GM18861 (cell line): ENCODE data around the gene OR51S1.
"Not testable (repeated sequence)": the region's sequence is repeated elsewhere in the genome, so short reads cannot be mapped to it uniquely, and the experiment has no call there.

Experiments used
- ATAC-seq: cut with Tn5 transposase; IDR thresholded peaks from one replicate; pipeline ENCODE4 v1.9.1; 2021; ENCODE audit not compliant: unreplicated experiment

Gene OR51S1

DNA sequence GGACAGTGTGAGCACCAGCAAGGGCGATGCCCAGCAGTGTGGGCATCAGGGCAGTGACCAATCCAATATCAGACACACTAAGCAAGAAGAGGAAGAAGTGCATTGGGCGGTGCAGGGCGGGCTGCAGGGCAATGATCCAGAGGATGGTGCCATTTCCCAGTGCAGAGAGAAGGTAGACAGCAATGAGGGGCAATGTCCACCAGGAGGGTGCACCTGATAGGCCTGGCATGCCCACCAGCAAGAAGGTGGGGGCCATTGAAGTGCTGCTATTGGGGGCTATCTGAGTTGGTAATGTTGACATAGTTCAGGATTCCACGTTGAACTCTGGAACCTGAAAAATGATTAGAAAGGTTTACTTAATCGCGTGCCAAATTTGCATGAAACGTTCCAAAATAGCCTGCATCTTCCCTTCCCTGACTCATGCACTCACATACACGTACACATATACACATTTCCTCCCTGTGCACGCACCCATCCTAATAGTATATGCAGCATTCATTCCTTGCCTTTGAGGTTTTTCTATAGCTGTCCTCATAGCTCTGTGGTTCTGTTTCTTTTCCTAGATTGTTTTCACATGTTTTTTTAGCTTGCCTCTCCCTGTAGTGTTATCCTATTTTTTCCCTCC, at the start of gene OR51S1:
OR51S1 (minus strand) TSS at position 301 of the 625 bp plus-strand sequence; CDS start at position 301, 0 bp downstream.
- ATAC-seq: no peak

GRCh38 chr11:4891996-4892640, 43.1 kb upstream of the OR51S1 start:
- no peak for ATAC-seq

- no peak for ATAC-seq
Measured at GRCh38 chr11:4890279-4890678, 41.3 kb upstream of the OR51S1 start.

DNA sequence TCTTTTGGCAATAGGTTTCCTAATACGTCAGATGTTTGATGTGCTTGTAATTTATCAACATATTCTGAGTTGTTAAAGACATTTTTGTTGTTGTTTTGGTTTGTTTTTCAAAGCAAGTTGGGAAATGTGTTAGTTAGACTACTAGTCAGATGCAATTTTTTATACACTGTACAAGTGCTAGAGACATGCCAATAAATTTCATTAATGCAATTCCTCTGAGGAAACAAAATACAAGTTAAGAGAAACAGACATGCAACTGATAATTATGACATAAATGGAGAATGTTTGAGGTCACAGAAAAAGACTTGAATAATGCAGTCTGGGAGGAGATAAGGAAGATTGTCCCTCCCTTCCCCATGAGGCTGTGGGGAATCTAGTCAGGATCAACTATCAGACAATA, 38.6 kb upstream of the OR51S1 start:
- ATAC-seq: no peak

DNA sequence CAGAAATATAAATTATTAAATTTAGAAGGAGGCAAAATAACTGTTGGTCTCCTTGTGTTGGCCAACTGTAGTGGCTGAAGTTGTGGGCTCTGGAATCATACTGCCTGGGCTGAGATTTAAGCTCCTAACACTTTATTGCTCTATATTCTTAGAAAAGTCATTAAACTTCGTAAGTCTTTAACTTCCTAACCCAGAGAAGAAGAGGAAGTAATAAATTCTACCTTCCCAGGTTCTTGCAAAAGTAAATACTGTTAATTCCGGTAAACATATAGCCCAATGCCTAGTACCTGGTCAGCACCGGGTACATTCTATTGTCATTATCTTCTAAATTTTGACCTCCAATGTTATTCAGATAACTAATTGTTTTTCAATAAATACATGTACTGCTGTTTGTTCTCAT, 37.2 kb upstream of the OR51S1 start:
- no peak for ATAC-seq

- no peak for ATAC-seq
Measured at GRCh38 chr11:4884361-4884760, 35.4 kb upstream of the OR51S1 start.

GRCh38 chr11:4882543-4882942, 33.5 kb upstream of the OR51S1 start:
- ATAC-seq: no peak

DNA sequence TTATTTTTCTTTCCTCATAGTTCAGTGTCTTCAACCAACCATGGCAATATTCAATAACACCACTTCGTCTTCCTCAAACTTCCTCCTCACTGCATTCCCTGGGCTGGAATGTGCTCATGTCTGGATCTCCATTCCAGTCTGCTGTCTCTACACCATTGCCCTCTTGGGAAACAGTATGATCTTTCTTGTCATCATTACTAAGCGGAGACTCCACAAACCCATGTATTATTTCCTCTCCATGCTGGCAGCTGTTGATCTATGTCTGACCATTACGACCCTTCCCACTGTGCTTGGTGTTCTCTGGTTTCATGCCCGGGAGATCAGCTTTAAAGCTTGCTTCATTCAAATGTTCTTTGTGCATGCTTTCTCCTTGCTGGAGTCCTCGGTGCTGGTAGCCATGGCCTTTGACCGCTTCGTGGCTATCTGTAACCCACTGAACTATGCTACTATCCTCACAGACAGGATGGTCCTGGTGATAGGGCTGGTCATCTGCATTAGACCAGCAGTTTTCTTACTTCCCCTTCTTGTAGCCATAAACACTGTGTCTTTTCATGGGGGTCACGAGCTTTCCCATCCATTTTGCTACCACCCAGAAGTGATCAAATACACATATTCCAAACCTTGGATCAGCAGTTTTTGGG, 33.0 kb upstream of the OR51S1 start, which contains the start of gene OR51T1:
OR51T1 (plus strand) TSS at position 41 of the 641 bp plus-strand sequence; CDS start at position 41, 0 bp downstream.
- no peak for ATAC-seq

DNA sequence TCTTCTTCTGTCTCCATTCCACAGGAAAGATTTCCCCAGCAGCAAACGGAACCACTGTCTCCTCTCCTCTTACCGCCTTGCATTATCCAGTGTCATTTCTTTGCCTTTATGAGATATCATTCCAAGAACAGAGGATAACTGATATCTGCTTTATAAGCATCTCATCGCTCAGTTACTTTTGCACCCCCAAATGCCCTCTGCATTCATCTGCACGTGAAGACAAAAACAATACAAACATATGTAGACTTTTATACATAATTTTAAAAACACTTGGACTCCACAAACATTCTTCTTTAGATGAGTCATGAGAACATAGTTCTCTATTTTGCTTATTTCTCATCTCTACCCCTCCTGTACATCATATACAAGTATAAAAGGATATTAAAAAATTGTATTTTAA, 32.2 kb upstream of the OR51S1 start:
- ATAC-seq: no peak

DNA sequence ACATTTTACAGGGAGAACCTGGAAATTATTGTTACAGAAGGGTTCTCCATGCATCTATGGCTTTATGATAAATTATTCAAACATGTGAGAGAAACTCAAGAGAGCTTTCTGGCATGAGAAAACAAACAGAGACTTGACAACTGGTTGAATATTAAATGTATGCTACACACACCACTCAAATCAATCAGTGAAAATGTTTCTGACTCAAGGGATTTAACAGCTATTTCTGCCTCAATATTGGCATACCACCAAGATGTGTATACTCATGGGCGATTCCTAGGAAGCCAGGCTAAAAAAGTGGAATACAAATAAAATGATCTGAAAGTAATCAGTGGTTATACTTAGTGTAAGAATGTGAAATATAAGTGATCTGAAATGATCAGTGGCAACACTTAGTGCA, 16.8 kb upstream of the OR51S1 start:
- ATAC-seq: no peak

DNA sequence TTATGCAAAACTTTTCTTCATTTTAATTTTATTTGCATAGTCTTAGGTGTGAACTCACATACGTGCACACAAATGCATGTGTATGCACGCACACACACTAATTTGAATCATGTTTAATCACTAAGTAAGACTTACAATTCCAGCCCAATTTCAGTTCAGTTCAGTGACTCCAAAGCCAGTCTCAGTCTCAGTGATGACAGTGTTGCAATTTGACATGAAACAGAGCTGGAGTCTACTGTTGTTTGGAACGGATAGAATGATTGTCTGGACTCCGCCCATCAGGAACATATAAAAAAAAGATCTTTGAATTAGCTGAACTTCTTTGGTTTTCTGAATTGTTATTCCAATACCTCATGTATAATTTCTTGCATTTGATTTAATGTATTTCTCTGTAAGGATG, 14.9 kb upstream of the OR51S1 start:
- ATAC-seq: no peak

GRCh38 chr11:4862447-4863236, 13.6 kb upstream of the OR51S1 start:
- ATAC-seq: no peak

- ATAC-seq: not testable (repeated sequence)
Measured at GRCh38 chr11:4854286-4854685, 5.3 kb upstream of the OR51S1 start.

GRCh38 chr11:4851033-4851432, 2.0 kb upstream of the OR51S1 start:
- ATAC-seq: no peak

DNA sequence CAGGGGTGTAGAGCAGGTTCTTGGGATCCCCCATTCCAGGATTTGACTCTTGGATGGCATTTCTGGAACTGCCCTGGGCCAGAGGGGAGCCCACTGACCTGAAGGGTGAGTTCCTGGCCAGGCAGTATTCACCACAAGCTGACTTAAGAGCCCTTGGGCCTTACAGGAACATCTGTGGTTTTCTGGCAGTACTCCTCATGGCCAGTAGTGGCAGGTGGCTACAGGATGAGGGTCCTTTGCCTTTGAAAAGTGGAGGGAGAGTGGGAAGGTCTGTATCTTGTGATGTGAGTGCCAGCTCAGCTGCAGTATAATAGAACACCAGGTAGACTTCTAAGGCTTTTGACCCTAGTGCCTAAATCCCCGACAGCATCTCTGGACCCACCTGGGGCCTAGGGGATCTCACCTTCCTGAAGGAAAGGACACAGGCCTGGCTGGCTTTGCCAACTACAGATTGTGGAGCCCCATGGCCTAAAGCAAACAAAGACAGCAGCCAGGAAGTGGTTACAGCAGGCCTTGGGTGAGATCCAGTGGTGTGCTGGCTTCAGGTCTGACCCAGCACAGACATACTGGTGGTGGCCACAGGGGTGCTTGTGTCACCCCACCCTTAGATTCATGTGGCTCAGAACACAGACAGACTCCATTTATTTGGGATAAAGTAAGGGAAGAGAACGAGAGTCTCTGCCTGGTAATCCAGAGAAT, 9.0 kb downstream of the OR51S1 start:
- no peak for ATAC-seq

- ATAC-seq: no peak
Measured at GRCh38 chr11:4830909-4831308, 18.1 kb downstream of the OR51S1 start.

GRCh38 chr11:4830346-4830745, 18.7 kb downstream of the OR51S1 start:
- no peak for ATAC-seq

GRCh38 chr11:4826425-4826824, 22.6 kb downstream of the OR51S1 start:
- ATAC-seq: no peak

GRCh38 chr11:4825132-4825531, 23.9 kb downstream of the OR51S1 start:
- ATAC-seq: no peak

DNA sequence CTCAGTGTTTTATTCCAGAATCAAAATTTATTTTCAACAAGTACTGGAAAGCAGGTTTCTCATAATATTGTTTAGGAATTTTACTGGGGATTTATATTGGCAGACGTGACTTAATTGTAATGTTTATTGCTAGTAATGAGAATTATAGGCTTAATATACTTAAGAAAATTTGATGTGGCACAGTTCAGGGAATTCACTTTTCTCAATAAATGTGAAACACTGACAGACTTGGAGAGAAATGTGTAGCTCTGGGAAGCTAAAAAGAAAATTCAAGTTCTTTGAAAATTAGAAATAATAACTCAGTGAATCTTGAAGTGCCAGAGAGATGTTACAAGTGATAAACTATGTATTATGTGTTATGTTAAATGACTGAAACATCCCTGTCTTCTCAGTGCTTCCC, 28.0 kb downstream of the OR51S1 start, which contains the start of gene OR51F2:
OR51F2 (plus strand) TSS at position 301 of the 400 bp plus-strand sequence. CDS start 101 bp downstream, outside the sequence.
- no peak for ATAC-seq

GRCh38 chr11:4809246-4809645, 39.8 kb downstream of the OR51S1 start:
- ATAC-seq: no peak
